ENCODE data around the gene MAPKBP1.

Gene MAPKBP1

DNA sequence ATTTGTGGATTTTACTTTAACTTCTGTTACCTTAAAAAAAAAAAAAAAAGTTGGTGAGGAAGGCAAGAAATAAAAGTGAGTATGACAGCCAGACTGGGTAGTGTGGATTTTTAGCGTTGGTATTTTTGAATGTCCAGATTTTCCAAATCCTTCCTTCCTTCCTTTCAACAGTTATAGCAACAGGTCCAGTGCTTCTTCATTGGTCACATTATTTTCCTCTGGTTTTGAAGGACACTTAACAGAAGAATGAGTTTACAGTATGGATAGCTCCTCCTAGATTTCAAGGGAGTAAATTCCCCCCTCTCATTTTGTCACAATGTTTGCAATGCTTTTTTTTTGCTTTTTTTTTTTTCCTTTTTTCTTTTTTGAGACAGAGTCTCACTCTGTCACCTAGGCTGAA, 6.4 kb downstream of the MAPKBP1 start:
- in situ Hi-C loops (cut with MboI; ENCODE audit: low sequenced_read_pairs) = no loop called here

DNA sequence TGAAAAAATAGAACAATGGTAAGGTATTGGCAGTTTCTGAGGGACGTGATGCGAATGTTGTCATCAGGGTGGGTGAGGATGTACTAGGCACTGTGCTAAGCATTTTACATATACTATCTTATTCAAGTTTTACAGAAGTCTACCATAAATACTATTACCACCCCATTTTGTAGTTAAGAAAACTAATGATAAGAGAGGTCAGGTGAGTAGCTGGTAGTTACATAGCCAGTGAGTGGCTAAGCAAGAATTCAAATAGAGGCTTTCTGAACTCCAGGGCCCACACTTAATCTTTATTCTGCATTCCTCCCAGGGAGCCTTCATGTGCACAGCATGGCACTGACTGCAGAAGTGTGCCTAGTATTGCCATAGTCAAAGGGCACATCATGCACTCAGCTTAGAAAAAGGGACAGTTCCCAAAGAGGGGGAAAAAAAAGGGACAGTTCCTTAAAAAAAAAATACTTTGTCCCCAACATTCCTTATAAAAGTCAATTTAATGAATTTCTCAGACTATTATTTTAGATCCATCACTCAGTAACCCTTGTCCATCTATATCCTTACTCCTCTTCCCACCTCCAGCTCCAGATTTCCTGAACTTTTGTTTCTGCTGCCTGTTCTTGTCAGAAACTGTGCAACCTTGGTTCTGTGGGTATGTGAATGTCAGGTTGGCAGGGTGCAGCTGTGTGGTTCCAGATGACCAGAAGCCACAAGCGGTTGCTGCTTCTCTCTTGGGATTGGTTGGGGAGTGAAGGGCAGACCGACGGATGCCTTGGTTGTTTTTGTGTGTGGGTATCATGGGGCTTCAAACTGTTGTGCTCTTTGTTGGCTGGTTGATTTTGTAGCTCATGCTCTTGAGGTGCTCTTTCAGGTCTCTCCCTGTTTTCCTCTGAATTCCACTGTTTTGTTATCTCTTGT, 8.3 kb downstream of the MAPKBP1 start:
- in situ Hi-C loops (cut with MboI; ENCODE audit: low sequenced_read_pairs) = no loop called here

DNA sequence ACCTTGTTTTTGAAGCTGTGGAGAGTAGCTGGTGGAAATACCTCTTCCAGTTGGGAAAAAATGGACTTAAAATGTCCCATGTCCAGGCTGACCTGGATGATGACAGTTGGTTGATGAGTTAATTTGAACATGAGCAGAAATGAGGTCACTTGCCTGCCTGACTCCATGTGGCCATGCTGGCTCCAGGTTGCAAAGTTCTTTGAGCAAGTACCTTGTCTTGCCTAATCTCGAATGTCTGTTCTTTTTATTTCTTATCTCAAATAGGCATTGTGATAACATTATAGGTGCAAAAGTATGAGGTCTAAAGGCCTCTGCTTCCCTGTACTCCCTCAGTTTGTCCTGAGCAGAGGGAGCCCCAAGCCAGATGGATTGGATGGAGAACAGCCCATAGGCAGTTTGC, 9.0 kb downstream of the MAPKBP1 start:
- in situ Hi-C loops (cut with MboI; ENCODE audit: low sequenced_read_pairs) = no loop called here

DNA sequence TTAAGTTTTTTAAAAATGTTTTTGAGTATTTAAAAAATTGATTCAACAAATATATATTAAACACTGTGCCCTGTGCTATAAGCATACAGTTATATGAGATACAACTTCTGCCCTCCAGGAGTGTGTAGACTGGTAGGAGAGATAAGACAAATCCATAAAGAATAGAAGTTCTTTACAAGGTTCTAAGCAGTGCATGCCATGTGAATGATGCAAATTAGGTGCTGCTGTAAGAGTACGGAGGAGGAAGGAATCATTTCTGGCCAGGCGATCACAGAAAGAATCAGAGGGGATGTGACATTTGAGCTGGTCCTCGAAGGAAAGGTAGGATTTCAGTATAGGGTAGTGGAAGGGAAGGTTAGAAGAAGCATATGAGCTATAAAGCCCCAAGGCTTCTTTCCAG, 14.0 kb downstream of the MAPKBP1 start:
- in situ Hi-C loops (cut with MboI; ENCODE audit: low sequenced_read_pairs) = no loop called here

DNA sequence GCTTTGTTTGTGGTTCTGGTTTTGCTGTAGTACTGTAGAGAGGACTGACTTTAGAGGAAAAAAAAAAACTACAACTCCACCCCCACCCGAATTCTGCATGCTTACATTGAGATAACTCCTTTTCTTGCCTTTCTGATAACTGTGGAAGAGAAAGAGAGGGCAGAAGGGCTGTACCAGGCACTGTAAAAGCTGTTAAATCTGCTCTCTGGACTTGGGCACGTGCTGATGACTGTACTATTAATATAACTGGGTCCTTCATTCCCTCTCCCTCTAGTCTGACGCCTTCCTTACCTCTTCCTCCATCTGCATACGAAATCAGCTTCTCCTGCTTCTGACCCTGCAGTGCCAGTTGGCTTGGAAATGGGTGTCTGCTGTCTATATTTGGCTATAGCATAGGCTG, 15.0 kb downstream of the MAPKBP1 start:
- in situ Hi-C loops (cut with MboI; ENCODE audit: low sequenced_read_pairs) = no loop called here

DNA sequence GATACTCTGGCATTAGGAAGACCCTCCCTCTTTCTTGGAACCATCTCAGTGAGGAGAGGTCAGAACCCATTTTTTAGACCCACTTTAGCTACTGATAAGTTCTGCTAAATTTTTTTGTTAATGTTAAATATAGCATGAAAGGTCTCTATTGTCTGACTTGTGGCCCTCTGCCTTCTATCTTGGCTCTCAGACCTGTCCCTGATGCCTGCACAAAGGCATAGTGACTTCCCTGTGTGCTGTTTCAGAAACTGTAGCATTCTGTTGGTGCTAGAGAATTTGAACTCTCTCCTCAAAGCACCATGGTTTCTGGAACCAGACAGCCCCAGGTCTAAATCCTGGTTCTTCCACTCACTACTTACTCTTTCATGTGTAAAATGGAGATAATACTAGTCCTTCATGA, 15.4 kb downstream of the MAPKBP1 start:
- in situ Hi-C loops (cut with MboI; ENCODE audit: low sequenced_read_pairs) = no loop called here

DNA sequence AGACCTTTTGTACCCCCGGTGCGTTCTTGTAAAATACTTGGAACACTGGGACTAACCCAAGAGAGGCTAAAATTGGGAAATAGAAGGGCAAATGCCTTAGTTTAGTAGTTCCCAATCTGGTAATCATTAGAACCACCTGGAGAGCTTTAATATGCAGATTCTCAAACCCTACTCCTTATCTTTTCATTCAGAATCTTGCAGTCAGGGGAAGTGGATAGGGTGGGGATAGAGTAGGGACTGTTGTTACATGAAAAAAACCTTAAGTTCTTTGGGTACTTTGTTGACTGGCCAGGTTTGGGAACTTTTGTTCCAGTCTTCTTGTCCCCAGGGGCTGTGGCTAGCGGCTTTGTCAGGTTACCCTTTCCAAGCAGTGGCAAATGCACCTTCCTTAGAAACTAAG, 15.9 kb downstream of the MAPKBP1 start:
- in situ Hi-C loops (cut with MboI; ENCODE audit: low sequenced_read_pairs) = no loop called here

DNA sequence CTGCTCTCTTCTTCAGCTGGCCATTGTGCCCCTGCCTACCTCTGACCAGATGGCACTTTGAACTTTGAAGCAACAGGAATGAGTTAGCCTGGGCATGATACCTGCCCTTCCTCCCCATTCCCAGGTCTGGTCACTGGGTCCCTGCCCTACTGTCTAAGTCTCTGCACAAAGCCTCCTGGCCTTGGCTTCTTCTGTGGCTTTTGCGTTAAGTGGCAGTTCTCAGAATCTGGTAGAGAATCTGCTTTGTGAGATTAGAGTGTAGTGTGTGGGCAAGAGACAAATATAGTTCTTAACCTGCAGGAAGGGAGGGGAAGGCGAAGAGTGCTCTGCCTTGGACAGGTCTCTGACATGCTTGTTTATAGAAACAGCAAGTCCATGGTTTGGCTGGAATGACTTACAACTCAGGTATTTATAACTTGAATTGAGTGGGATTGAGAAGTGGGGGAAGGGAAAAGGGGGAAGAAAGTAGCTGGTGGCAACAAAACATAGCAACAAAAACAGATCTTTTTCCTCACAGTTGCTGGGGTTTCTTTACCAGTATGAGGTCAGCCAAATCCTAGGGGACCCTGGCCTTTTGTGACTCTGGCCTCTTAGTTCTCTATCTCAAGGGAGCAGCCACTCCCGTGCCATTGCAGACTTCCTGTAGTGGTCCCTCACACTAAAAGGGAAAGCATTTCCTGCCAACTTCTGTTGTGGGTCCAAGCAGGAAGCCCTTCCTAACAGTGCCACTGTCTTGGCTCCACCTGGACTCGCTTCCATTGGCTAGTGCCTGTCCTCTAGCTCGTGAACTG, 16.7 kb downstream of the MAPKBP1 start:
- in situ Hi-C loops (cut with MboI; ENCODE audit: low sequenced_read_pairs) = no loop called here

DNA sequence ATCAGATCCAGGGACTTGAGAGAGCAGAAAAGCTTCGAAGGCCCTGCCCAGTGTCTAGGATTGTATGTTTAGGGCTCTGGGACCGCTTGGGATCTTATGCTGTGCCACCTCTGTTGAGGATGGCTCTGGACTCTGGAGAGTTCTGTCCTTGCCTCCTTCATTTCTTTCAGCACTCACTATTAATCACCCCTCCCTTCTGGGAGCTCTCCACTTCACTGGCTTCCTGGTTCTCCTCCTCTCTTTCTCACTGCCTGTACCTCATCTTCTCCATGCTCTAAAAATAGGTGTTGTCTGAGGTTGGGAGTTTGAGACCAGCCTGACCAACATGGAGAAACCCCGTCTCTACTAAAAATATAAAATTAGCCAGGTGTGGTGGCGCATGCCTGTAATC, 17.3 kb downstream of the MAPKBP1 start:
- in situ Hi-C loops (cut with MboI; ENCODE audit: low sequenced_read_pairs) = no loop called here

DNA sequence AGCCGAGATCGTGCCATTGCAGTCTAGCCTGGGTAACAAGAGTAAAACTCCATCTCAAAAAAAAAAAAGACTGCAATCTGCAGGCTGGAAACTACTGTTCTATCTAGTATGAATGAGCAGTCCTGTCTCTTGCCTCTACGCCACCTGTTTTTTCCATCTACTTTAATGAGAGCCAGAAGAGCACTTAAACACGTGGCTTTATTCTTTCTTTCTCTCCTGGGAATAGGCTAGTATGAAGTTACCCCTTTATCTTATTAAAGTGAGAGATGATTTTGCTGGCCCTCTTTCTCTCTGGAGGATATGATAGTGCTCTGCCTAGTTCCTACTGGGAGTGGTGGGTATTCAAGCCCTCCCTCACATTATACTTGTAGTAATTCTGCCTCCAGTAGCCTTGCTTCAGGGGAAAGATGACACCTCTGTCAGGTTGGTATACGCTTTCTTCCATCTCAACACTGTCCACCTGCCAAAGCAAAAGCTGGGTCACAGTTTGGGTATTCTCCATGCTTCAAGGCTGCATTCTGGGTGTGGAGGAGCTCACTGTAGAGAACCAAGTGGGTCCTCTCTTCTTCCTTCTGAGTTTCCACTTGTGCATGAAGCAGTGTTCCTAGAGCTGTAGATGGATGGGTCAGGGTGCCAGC, 17.8 kb downstream of the MAPKBP1 start:
- in situ Hi-C loops (cut with MboI; ENCODE audit: low sequenced_read_pairs) = no loop called here

DNA sequence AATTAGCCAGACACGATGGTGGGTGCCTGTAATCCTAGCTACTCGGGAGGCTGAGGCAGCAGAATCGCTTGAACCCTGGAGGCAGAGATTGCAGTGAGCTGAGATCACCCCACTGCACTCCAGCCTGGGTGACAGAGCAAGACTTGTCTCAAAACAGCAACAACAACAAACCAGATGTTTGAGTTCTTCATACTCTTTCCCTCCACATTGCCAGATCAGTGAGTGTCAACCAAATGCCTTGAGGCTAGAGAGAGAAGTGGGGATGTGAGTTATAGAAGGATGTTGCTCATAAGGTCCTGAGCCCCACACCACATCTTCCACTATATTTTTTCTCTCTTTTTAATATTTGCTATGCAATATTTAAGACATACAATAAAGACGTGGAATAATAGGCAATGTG, 19.8 kb downstream of the MAPKBP1 start:
- in situ Hi-C loops (cut with MboI; ENCODE audit: low sequenced_read_pairs) = no loop called here

DNA sequence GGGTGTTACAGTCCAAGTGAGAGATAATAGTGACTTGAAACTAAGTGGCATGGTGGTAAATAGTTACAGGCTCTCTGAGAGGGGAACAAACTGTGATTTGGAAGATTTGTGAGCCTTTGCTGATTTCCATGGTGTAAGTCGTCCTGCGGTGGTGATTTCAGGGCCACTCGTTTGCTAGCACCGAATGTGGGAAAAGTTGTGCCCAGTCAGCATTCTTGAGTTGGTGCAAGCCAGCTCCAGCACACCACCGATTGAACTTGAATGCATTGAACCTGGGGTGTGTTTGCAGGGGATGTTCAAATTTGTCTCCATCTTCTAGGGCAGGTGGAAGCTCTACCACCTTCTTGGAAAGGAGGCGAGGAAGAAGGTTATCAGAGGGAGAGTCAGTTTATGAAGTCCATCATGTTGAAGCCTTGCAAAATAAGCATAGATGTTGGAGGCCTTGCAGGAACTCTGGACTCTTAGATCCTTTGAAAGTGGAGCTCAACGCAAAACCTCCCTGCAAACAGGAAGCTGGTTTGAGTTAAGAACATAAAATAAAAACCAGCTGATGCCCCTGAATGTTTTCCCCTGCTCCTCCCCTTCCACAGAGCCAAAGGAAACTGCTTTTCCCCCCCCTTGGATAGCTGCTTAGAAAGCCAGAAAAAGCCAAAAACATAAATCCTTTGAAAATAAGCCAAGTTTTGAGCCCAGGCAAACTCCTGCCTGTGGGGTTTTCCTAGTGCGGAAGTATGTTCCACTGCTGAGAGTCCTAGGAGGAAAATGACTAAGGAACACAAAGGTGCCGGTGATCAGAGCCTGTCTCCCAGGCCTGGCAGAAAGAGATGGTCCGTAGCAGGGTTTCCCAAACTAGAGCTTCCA, 21.9 kb downstream of the MAPKBP1 start:
- in situ Hi-C loops (cut with MboI; ENCODE audit: low sequenced_read_pairs) = no loop called here

DNA sequence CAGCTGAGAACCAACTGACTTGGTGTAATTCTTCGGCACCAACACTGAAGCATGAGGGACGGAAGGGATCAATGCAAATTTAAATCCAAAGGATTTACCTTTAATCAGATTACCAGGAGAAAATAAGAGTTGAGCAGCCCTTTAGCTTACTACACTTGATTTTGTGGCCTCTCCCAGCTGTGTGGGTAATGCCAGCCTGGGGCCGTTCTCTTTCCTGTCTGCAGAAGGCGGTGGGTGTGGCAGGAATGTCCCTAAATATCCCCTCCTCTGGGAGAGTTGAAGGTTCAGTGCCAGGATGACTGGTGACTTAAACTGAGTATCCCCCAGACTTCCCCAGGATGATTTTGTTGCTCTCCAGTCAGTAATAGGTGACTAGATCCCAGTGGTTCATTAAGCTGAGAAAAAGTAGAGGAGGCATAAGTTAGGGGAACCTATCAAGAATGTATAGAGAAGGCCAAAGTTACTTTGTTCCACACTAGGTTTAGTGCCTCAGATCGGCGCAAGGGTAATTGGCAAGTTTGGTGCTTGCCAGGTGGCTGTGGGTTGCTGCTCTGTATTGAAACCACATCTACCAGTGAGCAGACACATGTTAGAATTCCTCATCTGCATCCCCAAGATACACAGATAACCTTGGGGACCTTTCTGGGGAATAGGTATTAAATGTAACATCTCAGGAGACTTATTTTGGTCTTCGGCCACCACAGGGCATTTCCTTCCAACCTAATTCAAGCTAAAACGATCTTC, 23.1 kb downstream of the MAPKBP1 start:
- in situ Hi-C loops (cut with MboI; ENCODE audit: low sequenced_read_pairs) = no loop called here

DNA sequence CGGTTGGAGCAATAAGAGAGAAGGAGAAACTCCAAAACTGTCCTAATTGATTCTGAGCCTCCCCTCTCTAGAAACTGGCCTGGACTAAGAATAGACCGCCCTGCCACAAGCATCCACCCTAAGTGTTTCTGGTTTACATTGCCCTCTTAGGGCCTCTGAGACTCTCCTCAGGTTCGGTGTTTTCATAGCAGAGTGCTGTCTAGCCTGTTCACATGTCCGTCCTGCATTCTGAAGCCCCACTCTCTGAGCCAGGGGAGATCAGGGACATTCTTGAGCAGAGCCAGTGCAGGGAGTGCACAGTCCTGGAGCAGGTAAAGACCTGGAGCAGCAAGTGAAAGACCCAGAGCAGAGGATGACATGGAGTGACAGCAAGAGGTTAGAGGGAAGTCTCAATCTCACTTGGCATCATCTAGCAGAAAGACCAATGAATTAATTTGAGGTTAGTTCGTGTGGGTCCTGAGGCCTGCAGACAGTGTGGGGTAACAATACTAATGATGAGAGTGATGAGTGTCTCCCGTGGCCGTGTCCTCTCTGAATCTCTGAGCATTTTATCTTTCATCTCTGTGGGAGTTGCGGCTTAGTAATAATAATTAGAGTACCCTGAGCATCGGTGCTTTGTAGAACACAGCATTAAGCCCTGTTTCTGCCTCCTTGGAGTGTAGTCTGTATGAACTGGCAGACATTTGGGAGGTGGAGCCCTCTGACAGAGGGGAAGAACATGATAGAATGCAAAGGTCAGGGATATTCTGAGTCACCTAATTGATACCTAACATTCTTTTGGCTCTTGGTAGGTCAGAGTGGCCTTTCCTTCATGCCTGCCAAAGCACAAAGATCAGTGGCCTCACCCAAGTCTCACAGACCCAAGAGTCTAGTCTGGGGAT, 24.6 kb downstream of the MAPKBP1 start:
- in situ Hi-C loops (cut with MboI; ENCODE audit: low sequenced_read_pairs) = no loop called here

DNA sequence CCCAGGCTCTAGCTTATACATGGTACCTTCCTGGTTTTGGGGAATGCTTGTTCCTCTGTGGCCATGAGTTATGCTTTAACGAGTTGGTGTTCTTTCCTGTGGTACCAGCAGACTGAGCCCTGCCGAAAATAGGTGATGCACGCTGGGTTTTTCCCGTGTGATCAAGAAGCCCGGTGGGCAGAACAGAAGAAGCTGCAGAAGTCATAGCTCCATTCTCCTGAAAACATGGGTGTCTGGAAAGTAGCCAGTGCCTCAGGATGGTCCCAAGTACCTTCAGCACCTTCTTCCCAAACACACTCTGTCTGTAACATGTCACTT, 25.2 kb downstream of the MAPKBP1 start:
- in situ Hi-C loops (cut with MboI; ENCODE audit: low sequenced_read_pairs) = no loop called here

DNA sequence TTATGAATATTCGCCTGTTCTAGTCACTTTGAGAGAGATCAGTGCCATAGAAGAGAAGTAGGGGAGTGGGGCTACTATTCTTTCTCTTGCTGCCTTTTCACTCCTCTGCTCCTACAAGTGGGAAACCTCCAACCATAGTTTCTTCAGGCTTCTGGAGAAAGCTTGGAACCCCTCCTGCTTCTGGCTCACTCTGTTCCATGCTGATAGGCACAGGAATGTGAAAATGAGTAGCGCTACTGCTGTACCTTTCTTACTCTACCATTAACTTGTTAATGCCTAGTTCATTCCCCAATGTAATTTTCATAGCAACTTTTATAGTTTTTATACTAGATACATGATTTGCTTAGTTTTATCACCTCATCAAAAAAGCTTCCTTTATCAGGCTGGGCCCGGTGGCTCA, 26.9 kb downstream of the MAPKBP1 start:
- in situ Hi-C loops (cut with MboI; ENCODE audit: low sequenced_read_pairs) = loop anchor here (25.0 kb wide), 1 partner anchor 339 kb away; no protein-coding TSS in a partner anchor

DNA sequence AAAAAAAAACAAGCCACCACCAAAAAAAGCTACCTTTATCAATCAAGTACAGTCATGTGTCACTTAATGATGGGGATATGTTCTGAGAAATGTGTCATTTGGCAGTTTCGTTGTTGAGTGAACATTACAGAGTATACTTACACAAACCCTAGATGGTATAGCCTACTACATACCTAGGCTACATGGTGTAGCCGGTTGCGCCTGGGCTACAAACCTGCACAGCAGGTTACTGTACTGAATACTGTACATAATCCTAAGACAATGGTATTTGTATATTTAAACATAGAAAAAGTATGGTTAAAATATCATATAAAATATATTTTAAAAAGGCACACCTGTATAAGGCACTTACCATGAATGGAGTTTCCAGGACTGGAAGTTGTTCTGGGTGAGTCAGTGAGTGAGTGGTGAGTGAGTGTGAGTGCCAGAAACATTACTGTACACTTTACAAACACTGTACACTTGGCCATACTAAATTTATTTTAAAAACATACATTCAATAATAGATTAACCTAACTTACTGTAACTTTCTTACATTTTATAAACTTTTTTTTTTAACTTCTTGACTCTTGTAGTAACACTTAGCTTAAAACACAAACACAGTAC, 27.7 kb downstream of the MAPKBP1 start:
- in situ Hi-C loops (cut with MboI; ENCODE audit: low sequenced_read_pairs) = loop anchor here (25.0 kb wide), 1 partner anchor 340 kb away; no protein-coding TSS in a partner anchor

DNA sequence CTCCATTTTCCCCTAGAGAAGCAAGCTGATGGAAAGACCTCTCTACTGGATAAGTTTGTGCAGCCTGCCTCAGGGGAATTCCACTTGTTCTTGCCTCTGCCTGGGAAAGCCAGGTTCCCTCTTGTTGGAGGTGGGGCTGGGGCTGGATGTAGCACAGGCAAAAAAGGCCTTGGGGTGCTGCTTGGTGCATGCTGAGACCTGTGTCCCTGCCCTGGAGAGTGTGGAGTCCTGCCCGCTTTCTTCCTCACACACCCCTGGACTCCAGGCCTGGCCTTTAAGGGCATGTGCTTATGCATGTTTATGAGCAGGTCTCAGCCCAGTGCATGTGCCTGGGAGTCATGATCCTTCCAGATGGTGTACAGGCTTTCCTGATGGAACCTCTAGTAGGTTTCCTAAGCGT, 30.1 kb downstream of the MAPKBP1 start:
- in situ Hi-C loops (cut with MboI; ENCODE audit: low sequenced_read_pairs) = loop anchor here (25.0 kb wide), 1 partner anchor 342 kb away; no protein-coding TSS in a partner anchor
